IMR-90 (cell line): Measurements from ENCODE around the gene EPHA2. TPM values are rescaled to one million over a fixed set of nuclear protein-coding genes. Genes with fewer than 3 reads are reported as not detected.
A peak's percentile ranks its signal among the peaks of the same experiment; 100 is the strongest.

Experiments used
- ATAC-seq: fragments of 200-7000 bp; cut with Tn5 transposase; 2 replicates; pipeline ENCODE4 v1.9.1; 2020; ENCODE audit warnings: low read depth, mild to moderate bottlenecking, moderate library complexity
- BruUV-seq: library from RNA; stranded (reverse); fragments of 400-500 nt; replicated peaks from 2 replicates; lab custom pipeline; 2021; lab: Mats Ljungman, UMichigan
- CTCF ChIA-PET: fragments of 300-600 bp; formaldehyde crosslinking; extraction: SDS; loops from one replicate; lab custom pipeline; 2021; ENCODE audit warnings: antibody characterized with exemption; lab: Yijun Ruan, JAX
- POLR2A ChIA-PET: fragments of 300-600 bp; sonication (Branson Sonifier 250); formaldehyde crosslinking; loops from one replicate; lab custom pipeline; 2022; ENCODE audit warnings: antibody characterized with exemption; ENCODE audit not compliant: unreplicated experiment; lab: Charles Lee
- DNase-seq: peaks from one replicate; pipeline ENCODE4 v3.0.0; 2013
- H2AFZ ChIP-seq: replicated peaks from 2 replicates; pipeline ENCODE3; 2013; ENCODE audit warnings: low read length, mild to moderate bottlenecking; ENCODE audit not compliant: poor library complexity
- H2AK5ac ChIP-seq: 2 replicates; pipeline ENCODE4 v1.6.1; 2013; ENCODE audit warnings: low read depth, low read length, inconsistent platforms
- H2AK9ac ChIP-seq: replicated peaks from 2 replicates; pipeline ENCODE3; 2013; ENCODE audit warnings: mild to moderate bottlenecking, low read depth, low read length, moderate library complexity; ENCODE audit not compliant: poor library complexity
- H2BK120ac ChIP-seq: 2 replicates; pipeline ENCODE4 v1.6.1; 2013; ENCODE audit warnings: low read depth, low read length, inconsistent platforms
- H2BK15ac ChIP-seq: 3 replicates; pipeline ENCODE4 v1.6.1; 2013; ENCODE audit warnings: low read depth, low read length, inconsistent platforms
- H2BK20ac ChIP-seq: 2 replicates; pipeline ENCODE4 v1.6.1; 2013; ENCODE audit warnings: low read depth, mild to moderate bottlenecking, inconsistent platforms, low read length, moderate library complexity
- H2BK5ac ChIP-seq: 2 replicates; pipeline ENCODE4 v1.6.1; 2013; ENCODE audit warnings: mild to moderate bottlenecking, low read depth, low read length, inconsistent platforms; ENCODE audit not compliant: poor library complexity, severe bottlenecking
- H3K14ac ChIP-seq: replicated peaks from 2 replicates; pipeline ENCODE4 v1.6.1; 2013; ENCODE audit warnings: low read depth, low read length, inconsistent platforms
- H3K18ac ChIP-seq: 2 replicates; pipeline ENCODE4 v1.6.1; 2013; ENCODE audit warnings: low read depth, low read length, control low read depth
- H3K23ac ChIP-seq: 2 replicates; pipeline ENCODE4 v1.6.1; 2013; ENCODE audit warnings: low read depth, low read length, inconsistent platforms
- H3K27ac ChIP-seq: 2 replicates; pipeline ENCODE4 v1.5.1; 2013; ENCODE audit warnings: mild to moderate bottlenecking, control low read depth, low read length; ENCODE audit not compliant: insufficient read depth
- H3K27me3 ChIP-seq: 2 replicates; pipeline ENCODE4 v1.6.1; 2013; ENCODE audit warnings: low read length; ENCODE audit not compliant: control insufficient read depth, insufficient read depth
- H3K36me3 ChIP-seq: 2 replicates; pipeline ENCODE4 v1.6.1; 2013; ENCODE audit warnings: low read length, mixed read lengths; ENCODE audit not compliant: control insufficient read depth, insufficient read depth
- H3K4ac ChIP-seq: 2 replicates; pipeline ENCODE4 v1.6.1; 2013; ENCODE audit warnings: low read depth, low read length, inconsistent platforms
- H3K4me1 ChIP-seq: 2 replicates; pipeline ENCODE4 v1.6.1; 2013; ENCODE audit warnings: low read length, mixed read lengths; ENCODE audit not compliant: control insufficient read depth, insufficient read depth
- H3K4me2 ChIP-seq: 2 replicates; pipeline ENCODE4 v1.6.1; 2013; ENCODE audit warnings: low read depth, mild to moderate bottlenecking, control low read depth, low read length, moderate library complexity
- H3K4me3 ChIP-seq: 2 replicates; pipeline ENCODE4 v1.5.1; 2013; ENCODE audit warnings: low read depth, mild to moderate bottlenecking, control low read depth, low read length, moderate library complexity; ENCODE audit not compliant: insufficient read depth
- H3K56ac ChIP-seq: 2 replicates; pipeline ENCODE4 v1.6.1; 2013; ENCODE audit warnings: low read length, inconsistent platforms; ENCODE audit not compliant: insufficient read depth; ENCODE audit errors: extremely low read depth
- H3K79me1 ChIP-seq, 2 experiments: 2 replicates each; pipeline ENCODE4 v1.6.1; 2013; ENCODE audit warnings: low read length in 2 of 2, inconsistent platforms in 1 of 2, low read depth in 1 of 2
- H3K9ac ChIP-seq: 2 replicates; pipeline ENCODE4 v1.6.1; 2013; ENCODE audit warnings: low read depth, low read length, control low read depth
- H3K9me1 ChIP-seq: 2 replicates; pipeline ENCODE4 v1.6.1; 2013; ENCODE audit warnings: low read length, inconsistent platforms; ENCODE audit not compliant: insufficient read depth
- H3K9me3 ChIP-seq: 2 replicates; pipeline ENCODE4 v1.6.1; 2013; ENCODE audit warnings: low read length; ENCODE audit not compliant: control insufficient read depth, insufficient read depth
- H4K20me1 ChIP-seq: 2 replicates; pipeline ENCODE4 v1.6.1; 2013; ENCODE audit warnings: low read length, inconsistent platforms; ENCODE audit not compliant: insufficient read depth
- H4K5ac ChIP-seq: 2 replicates; pipeline ENCODE4 v1.6.1; 2013; ENCODE audit warnings: mild to moderate bottlenecking, low read depth, low read length, control low read depth
- H4K8ac ChIP-seq, 2 experiments: 2 replicates each; pipeline ENCODE4 v1.6.1; 2013; ENCODE audit warnings: low read depth in 2 of 2, low read length in 2 of 2, control low read depth in 1 of 2, inconsistent platforms in 1 of 2
- H4K91ac ChIP-seq: 2 replicates; pipeline ENCODE4 v1.6.1; 2013; ENCODE audit warnings: low read depth, low read length, inconsistent platforms; ENCODE audit not compliant: insufficient read depth
- BHLHE40 ChIP-seq: fragments of 150-350 bp; IDR thresholded peaks from 2 replicates; pipeline ENCODE4 v1.6.1; 2016; ENCODE audit warnings: mild to moderate bottlenecking, low read depth, low read length
- CEBPB ChIP-seq: IDR thresholded peaks from 2 replicates; pipeline ENCODE4 v1.6.1; 2012; ENCODE audit warnings: low read depth, low read length, improper control_type of control experiment
- CHD1 ChIP-seq: IDR thresholded peaks from 2 replicates; pipeline ENCODE4 v1.6.1; 2012; ENCODE audit warnings: low read depth, low read length, improper control_type of control experiment
- CTCF ChIP-seq: conservative IDR thresholded peaks from 2 replicates; pipeline ENCODE4 v1.5.1; 2012; ENCODE audit warnings: mild to moderate bottlenecking, low read depth, low read length, improper control_type of control experiment
- FOS ChIP-seq: fragments of 150-350 bp; IDR thresholded peaks from 2 replicates; pipeline ENCODE4 v1.6.1; 2016; ENCODE audit warnings: low read depth, low read length
- MAFK ChIP-seq: IDR thresholded peaks from 2 replicates; pipeline ENCODE4 v1.6.1; 2012; ENCODE audit warnings: low read depth, low read length, improper control_type of control experiment
- MAZ ChIP-seq: IDR thresholded peaks from 2 replicates; pipeline ENCODE4 v1.6.1; 2012; ENCODE audit warnings: low read depth, mild to moderate bottlenecking, low read length, improper control_type of control experiment, moderate library complexity, borderline replicate concordance
- MXI1 ChIP-seq: IDR thresholded peaks from 2 replicates; pipeline ENCODE4 v1.6.1; 2012; ENCODE audit warnings: low read depth, mild to moderate bottlenecking, low read length, moderate library complexity, borderline replicate concordance
- NFE2L2 ChIP-seq: fragments of 150-350 bp; IDR thresholded peaks from 2 replicates; pipeline ENCODE4 v1.6.1; 2016; ENCODE audit warnings: low read depth, mild to moderate bottlenecking, low read length
- POLR2A ChIP-seq: IDR thresholded peaks from 2 replicates; pipeline ENCODE4 v1.6.1; 2012; ENCODE audit warnings: mild to moderate bottlenecking, low read depth, low read length
- RAD21 ChIP-seq: IDR thresholded peaks from 2 replicates; pipeline ENCODE4 v1.6.1; 2012; ENCODE audit warnings: low read length, improper control_type of control experiment
- RCOR1 ChIP-seq: IDR thresholded peaks from 2 replicates; pipeline ENCODE4 v1.6.1; 2012; ENCODE audit warnings: mild to moderate bottlenecking, low read length, improper control_type of control experiment; ENCODE audit not compliant: insufficient replicate concordance
- RFX5 ChIP-seq: IDR thresholded peaks from 2 replicates; pipeline ENCODE4 v1.8.0; 2012; ENCODE audit warnings: low read depth, mild to moderate bottlenecking, low read length, moderate library complexity
- SMC3 ChIP-seq: fragments of 150-350 bp; IDR thresholded peaks from 2 replicates; pipeline ENCODE4 v1.6.1; 2016; ENCODE audit warnings: low read depth, mild to moderate bottlenecking, antibody characterized with exemption, low read length, moderate library complexity
- USF2 ChIP-seq: fragments of 150-350 bp; IDR thresholded peaks from 2 replicates; pipeline ENCODE4 v1.6.1; 2017; ENCODE audit warnings: mild to moderate bottlenecking, antibody characterized with exemption, low read length, low read depth
- WGBS, 2 experiments: methylation state at CpG; one replicate each; pipeline versions ENCODE4 v1.1.5 to v1.1.7; 2013; ENCODE audit warnings: missing lambda C conversion rate in 2 of 2; ENCODE audit not compliant: insufficient read length in 1 of 2; ENCODE audit errors: extremely low coverage in 2 of 2; 5-methylcytosine and 5-hydroxymethylcytosine counted together
- dilution Hi-C: fragments of 300-500 bp; cut with HindIII; formaldehyde crosslinking; loops from one replicate; pipeline ENCODE4 v1.14.3; 2018; ENCODE audit warnings: low sequenced_read_pairs; ENCODE audit not compliant: unreplicated experiment
- in situ Hi-C: fragments of 300-500 bp; cut with MboI; formaldehyde crosslinking; loops from 3 replicates; pipeline ENCODE4 v1.14.3; 2019; ENCODE audit warnings: low sequenced_read_pairs, inconsistent platforms, mixed read lengths
- intact Hi-C: fragments of 100-400 bp; cut with micrococcal nuclease; formaldehyde crosslinking; loops from 2 replicates; pipeline ENCODE4 v1.10.0; 2022
- polyA plus RNA-seq, 3 experiments: library from polyadenylated mRNA; depleted of rRNA; stranded (reverse); fragments of >200 nt; gene quantifications; 2 replicates each; pipeline ENCODE4 v1.2.3, GENCODE V29; 2012; ENCODE audit warnings: low replicate concordance in 1 of 3
- total RNA-seq: library from RNA; depleted of rRNA; stranded (reverse); fragments of >200 nt; gene quantifications from 2 replicates; pipeline ENCODE4 v1.2.3, GENCODE V29; 2012
- TF ChIP-seq, protein P1 (sequence below): fragments of 150-350 bp; IDR thresholded peaks from 2 replicates; pipeline ENCODE4 v1.6.1; 2016; ENCODE audit warnings: low read depth, mild to moderate bottlenecking, low read length, moderate library complexity, borderline replicate concordance

The EPHA2 gene
- total and polyA plus RNA-seq, 2 of the 4 experiments (the other 2 are of a cell fraction), result 24.0 to 72.6 TPM

GRCh38 chr1:16130827-16131226 is 25.0 kb downstream of the EPHA2 start:
- Histone ChIP-seq H3K4me3 (no peak overlapping the region), H3K9me3 (no peaks in the 10 kb centered on the region), H2AK5ac (no peak overlapping the region), H4K8ac (no peak overlapping the region), H3K36me3 (peaks cover 93% of the 10 kb centered on the region), H3K18ac (no peak overlapping the region), H3K9me1 (0 out of 2 replicates have a peak, but pooled peaks cover 2% of the 10 kb centered on the region), H2AFZ (no peak overlapping the region), H3K9ac (no peak overlapping the region), H4K20me1 (peaks cover 46% of the 10 kb centered on the region), H3K4me1 (no peaks in the 10 kb centered on the region), H2BK20ac (no peak overlapping the region), H3K79me1 (peaks cover 21 to 87% of the 10 kb centered on the region in 2 experiments), H3K27ac (no peak overlapping the region), H4K91ac (no peak overlapping the region), H3K23ac (no peak overlapping the region), H3K4me2 (no peak overlapping the region), H2BK5ac (no peak overlapping the region), H2AK9ac (peak overlapping the region; percentile 50), H3K14ac (no peak overlapping the region; the same call in 1 of the 2 replicates), H2BK15ac (no peak overlapping the region), H4K5ac (no peak overlapping the region), H3K27me3 (no peaks in the 10 kb centered on the region), H3K4ac (no peak overlapping the region), H3K56ac (no peak overlapping the region), H2BK120ac (no peak overlapping the region)
- BruUV-seq, result no TSS peak
- dilution Hi-C loops, result no loop called here
- POLR2A ChIA-PET, result no interaction called here
- 87% methylated on average over 3 of the region's 6 CpGs; no CpG with 5 or more reads in 1 of the 2 experiments for WGBS, 2 experiments
- no peak for DNase-seq
- intact Hi-C loops, result no loop called here
- no peak for ATAC-seq
- in situ Hi-C loops, result no loop called here
- CTCF ChIA-PET, result no interaction called here
- TF ChIP-seq BHLHE40 (no peak), CHD1 (no peak), RCOR1 (no peak), CEBPB (no peak), NFE2L2 (no peak), USF2 (no peak), RAD21 (no peak), SMC3 (no peak), FOS (no peak), CTCF (no peak), MAZ (no peak), POLR2A (no peak), MAFK (no peak), RFX5 (no peak), MXI1 (no peak)
- TF ChIP-seq, protein P1, sequence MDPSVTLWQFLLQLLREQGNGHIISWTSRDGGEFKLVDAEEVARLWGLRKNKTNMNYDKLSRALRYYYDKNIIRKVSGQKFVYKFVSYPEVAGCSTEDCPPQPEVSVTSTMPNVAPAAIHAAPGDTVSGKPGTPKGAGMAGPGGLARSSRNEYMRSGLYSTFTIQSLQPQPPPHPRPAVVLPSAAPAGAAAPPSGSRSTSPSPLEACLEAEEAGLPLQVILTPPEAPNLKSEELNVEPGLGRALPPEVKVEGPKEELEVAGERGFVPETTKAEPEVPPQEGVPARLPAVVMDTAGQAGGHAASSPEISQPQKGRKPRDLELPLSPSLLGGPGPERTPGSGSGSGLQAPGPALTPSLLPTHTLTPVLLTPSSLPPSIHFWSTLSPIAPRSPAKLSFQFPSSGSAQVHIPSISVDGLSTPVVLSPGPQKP, result no peak
